Measurements from ENCODE around the gene QRFPR. TPM values are rescaled to one million over a fixed set of nuclear protein-coding genes. Genes with fewer than 3 reads are reported as not detected.
A peak's percentile ranks its signal among the peaks of the same experiment; 100 is the strongest.

Gene QRFPR
- total and polyA plus RNA-seq, 4 donors = not detected

DNA sequence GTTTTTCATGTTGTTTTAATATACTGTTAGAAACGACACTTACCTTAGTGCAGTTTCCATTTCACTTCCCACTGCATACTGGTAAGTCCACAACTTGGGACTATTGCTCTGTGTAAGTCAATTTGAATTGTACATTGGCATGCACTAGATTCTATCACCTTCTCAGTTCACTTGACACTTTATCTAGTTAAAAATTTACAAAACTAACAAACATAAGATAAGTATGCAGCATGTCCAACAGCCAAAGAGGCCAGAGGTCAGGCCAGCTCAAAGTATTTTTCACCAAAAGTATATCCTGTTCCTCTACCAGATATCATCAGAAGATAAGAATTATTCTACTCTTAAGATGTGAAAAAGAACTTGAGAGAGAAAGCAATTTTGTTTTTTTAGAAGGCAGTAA, 75.9 kb downstream of the QRFPR start:
- H3K27ac ChIP-seq (ENCODE audit: low read depth in 1 of 2, low read length in 2 of 2) = no peak overlapping the region
- H3K4me3 ChIP-seq (ENCODE audit: low read depth in 1 of 3, low read length in 3 of 3) = no peak overlapping the region
- H3K27me3 ChIP-seq (ENCODE audit: control insufficient read depth in 4 of 4, insufficient read depth in 4 of 4, low read length in 3 of 4) = no peaks in the 10 kb centered on the region
- H3K9ac ChIP-seq (ENCODE audit: low read depth in 1 of 2, low read length in 2 of 2) = no peak overlapping the region
- H3K4me1 ChIP-seq (ENCODE audit: control insufficient read depth in 4 of 4, insufficient read depth in 4 of 4, low read length in 3 of 4) = peaks cover 0 to 3% (median 1%) of the 10 kb centered on the region in 4 donors
- H3K9me3 ChIP-seq (ENCODE audit: control insufficient read depth in 4 of 4, low read length in 3 of 4) = no peaks in the 10 kb centered on the region
- TF ChIP-seq, protein P1, sequence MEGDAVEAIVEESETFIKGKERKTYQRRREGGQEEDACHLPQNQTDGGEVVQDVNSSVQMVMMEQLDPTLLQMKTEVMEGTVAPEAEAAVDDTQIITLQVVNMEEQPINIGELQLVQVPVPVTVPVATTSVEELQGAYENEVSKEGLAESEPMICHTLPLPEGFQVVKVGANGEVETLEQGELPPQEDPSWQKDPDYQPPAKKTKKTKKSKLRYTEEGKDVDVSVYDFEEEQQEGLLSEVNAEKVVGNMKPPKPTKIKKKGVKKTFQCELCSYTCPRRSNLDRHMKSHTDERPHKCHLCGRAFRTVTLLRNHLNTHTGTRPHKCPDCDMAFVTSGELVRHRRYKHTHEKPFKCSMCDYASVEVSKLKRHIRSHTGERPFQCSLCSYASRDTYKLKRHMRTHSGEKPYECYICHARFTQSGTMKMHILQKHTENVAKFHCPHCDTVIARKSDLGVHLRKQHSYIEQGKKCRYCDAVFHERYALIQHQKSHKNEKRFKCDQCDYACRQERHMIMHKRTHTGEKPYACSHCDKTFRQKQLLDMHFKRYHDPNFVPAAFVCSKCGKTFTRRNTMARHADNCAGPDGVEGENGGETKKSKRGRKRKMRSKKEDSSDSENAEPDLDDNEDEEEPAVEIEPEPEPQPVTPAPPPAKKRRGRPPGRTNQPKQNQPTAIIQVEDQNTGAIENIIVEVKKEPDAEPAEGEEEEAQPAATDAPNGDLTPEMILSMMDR (IDR thresholded peaks at IDR 0.05; ENCODE audit: low read depth, low read length, missing input control) = no peak
- peak in 1 of 2 donors; percentile 18 for TF ChIP-seq HNF4A (conservative IDR thresholded peaks at IDR 0.05)
- DNase-seq (ENCODE audit: low spot score) = no peak
- H3K36me3 ChIP-seq (ENCODE audit: control insufficient read depth in 4 of 4, insufficient read depth in 3 of 4, low read depth in 1 of 4, low read length in 3 of 4) = no peaks in the 10 kb centered on the region
- 15% methylated on average over 1 of the region's 1 CpG for WGBS

DNA sequence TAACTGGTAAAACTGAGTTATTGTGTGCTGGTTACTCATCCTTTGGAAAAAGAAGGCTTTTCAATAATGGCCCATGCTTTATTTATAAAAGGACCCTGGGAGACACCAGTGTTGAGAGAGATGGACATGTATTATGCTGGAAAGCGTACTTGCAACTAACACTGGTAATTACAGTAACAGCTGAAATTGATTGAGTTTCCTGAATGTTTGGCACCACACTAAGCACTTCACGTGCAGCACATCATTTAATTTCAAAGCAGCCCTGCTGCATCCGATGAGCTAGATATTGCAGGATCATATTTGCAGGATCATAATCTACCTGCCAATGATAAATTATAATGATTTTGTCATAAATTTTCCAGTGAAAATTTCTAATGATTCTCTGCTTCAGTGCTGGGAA, 81.5 kb downstream of the QRFPR start:
- Histone ChIP-seq H3K4me1 (ENCODE audit: control insufficient read depth in 4 of 4, insufficient read depth in 4 of 4, low read length in 3 of 4) (peaks cover 0 to under 1% (median 0%) of the 10 kb centered on the region in 4 donors), H3K4me3 (ENCODE audit: low read depth in 1 of 3, low read length in 3 of 3) (no peak overlapping the region), H3K27ac (ENCODE audit: low read depth in 1 of 2, low read length in 2 of 2) (no peak overlapping the region), H3K27me3 (ENCODE audit: control insufficient read depth in 4 of 4, insufficient read depth in 4 of 4, low read length in 3 of 4) (peaks cover 0 to 4% (median 0%) of the 10 kb centered on the region in 4 donors), H3K9me3 (ENCODE audit: control insufficient read depth in 4 of 4, low read length in 3 of 4) (no peaks in the 10 kb centered on the region), H3K9ac (ENCODE audit: low read depth in 1 of 2, low read length in 2 of 2) (no peak overlapping the region), H3K36me3 (ENCODE audit: control insufficient read depth in 4 of 4, insufficient read depth in 3 of 4, low read depth in 1 of 4, low read length in 3 of 4) (no peaks in the 10 kb centered on the region)
- 65% methylated on average over 3 of the region's 3 CpGs for WGBS
- DNase-seq (ENCODE audit: low spot score) = no peak
- TF ChIP-seq NR2F2 (IDR thresholded peaks at IDR 0.05) (no peak), TAF1 (conservative IDR thresholded peaks at IDR 0.05) (no peak), HNF4A (conservative IDR thresholded peaks at IDR 0.05) (no peak), SP1 (IDR thresholded peaks at IDR 0.05) (no peak), GABPA (IDR thresholded peaks at IDR 0.05 in 1 of 2, conservative IDR thresholded peaks at IDR 0.05 in 1 of 2) (no peak), JUND (IDR thresholded peaks at IDR 0.05) (no peak), FOXA2 (IDR thresholded peaks at IDR 0.05) (no peak), FOXA1 (IDR thresholded peaks at IDR 0.05) (no peak)
- TF ChIP-seq, protein P2, sequence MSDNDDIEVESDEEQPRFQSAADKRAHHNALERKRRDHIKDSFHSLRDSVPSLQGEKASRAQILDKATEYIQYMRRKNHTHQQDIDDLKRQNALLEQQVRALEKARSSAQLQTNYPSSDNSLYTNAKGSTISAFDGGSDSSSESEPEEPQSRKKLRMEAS (IDR thresholded peaks at IDR 0.05) = no peak

DNA sequence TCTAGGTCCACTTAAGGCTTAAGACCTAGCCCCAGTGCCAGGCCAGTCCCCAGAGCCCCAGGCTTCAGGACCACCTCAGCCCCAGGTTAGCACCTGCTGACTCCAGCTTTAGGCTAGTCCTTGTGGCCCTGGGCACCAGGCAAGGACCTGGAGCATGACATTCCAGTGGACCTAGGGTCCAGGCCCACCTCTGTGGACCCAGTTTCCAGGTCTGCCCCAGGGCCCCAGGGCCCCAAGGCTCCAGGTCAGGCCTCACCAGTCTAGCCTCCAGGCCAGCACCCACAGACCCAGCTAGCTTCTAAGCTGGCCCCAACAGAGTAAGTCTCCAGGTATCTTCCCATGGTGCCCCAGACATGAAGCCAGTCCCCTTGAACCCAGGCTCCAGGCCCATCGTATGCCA, 97.5 kb downstream of the QRFPR start:
- Histone ChIP-seq H3K4me1 (ENCODE audit: control insufficient read depth in 4 of 4, insufficient read depth in 4 of 4, low read length in 3 of 4) (no peaks in the 10 kb centered on the region), H3K27ac (ENCODE audit: low read depth in 1 of 2, low read length in 2 of 2) (no peak overlapping the region), H3K9me3 (ENCODE audit: control insufficient read depth in 4 of 4, low read length in 3 of 4) (no peaks in the 10 kb centered on the region), H3K4me3 (ENCODE audit: low read depth in 1 of 3, low read length in 3 of 3) (no peak overlapping the region), H3K36me3 (ENCODE audit: control insufficient read depth in 4 of 4, insufficient read depth in 3 of 4, low read depth in 1 of 4, low read length in 3 of 4) (no peaks in the 10 kb centered on the region), H3K9ac (ENCODE audit: low read depth in 1 of 2, low read length in 2 of 2) (no peak overlapping the region), H3K27me3 (ENCODE audit: control insufficient read depth in 4 of 4, insufficient read depth in 4 of 4, low read length in 3 of 4) (no peaks in the 10 kb centered on the region)
- TF ChIP-seq FOXA2 (IDR thresholded peaks at IDR 0.05) (no peak), HNF4G (IDR thresholded peaks at IDR 0.05) (no peak), HNF4A (conservative IDR thresholded peaks at IDR 0.05) (no peak), NR2F2 (IDR thresholded peaks at IDR 0.05) (no peak)
- TF ChIP-seq, protein P1 (IDR thresholded peaks at IDR 0.05; ENCODE audit: low read depth, low read length, missing input control) = no peak
- TF ChIP-seq, protein P3, sequence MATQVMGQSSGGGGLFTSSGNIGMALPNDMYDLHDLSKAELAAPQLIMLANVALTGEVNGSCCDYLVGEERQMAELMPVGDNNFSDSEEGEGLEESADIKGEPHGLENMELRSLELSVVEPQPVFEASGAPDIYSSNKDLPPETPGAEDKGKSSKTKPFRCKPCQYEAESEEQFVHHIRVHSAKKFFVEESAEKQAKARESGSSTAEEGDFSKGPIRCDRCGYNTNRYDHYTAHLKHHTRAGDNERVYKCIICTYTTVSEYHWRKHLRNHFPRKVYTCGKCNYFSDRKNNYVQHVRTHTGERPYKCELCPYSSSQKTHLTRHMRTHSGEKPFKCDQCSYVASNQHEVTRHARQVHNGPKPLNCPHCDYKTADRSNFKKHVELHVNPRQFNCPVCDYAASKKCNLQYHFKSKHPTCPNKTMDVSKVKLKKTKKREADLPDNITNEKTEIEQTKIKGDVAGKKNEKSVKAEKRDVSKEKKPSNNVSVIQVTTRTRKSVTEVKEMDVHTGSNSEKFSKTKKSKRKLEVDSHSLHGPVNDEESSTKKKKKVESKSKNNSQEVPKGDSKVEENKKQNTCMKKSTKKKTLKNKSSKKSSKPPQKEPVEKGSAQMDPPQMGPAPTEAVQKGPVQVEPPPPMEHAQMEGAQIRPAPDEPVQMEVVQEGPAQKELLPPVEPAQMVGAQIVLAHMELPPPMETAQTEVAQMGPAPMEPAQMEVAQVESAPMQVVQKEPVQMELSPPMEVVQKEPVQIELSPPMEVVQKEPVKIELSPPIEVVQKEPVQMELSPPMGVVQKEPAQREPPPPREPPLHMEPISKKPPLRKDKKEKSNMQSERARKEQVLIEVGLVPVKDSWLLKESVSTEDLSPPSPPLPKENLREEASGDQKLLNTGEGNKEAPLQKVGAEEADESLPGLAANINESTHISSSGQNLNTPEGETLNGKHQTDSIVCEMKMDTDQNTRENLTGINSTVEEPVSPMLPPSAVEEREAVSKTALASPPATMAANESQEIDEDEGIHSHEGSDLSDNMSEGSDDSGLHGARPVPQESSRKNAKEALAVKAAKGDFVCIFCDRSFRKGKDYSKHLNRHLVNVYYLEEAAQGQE (IDR thresholded peaks at IDR 0.05) = no peak
- DNase-seq (ENCODE audit: low spot score) = no peak
- WGBS = 89% methylated on average over 1 of the region's 1 CpG
